ENCODE measurements around the gene FAM3B. TPM values are rescaled to one million over a fixed set of nuclear protein-coding genes. Genes with fewer than 3 reads are reported as not detected.

Gene FAM3B
- total RNA-seq, 1 experiment from 2014 or later, result not detected

DNA sequence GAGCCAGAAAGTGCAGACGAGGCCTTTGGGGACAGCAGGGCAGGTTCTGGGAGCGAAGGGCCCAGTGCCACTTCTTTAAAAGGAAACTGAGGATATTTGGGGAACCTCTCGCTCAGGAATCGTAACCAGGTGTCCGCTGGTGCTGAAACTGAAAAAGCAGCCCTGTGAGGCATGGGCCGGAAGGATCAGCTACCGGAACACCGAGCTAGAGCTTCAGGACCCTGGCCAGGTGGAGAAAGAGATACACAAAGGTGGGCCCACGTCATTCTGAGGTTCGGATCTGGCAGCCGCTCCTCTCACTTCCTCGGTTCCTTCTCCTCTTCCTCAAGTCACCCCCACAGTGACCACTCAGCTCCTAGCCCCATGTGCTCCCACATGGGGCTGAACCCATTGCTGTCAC is 63.3 kb downstream of the FAM3B start:
- POLR2A ChIA-PET, result no interaction called here
- DNase-seq (ENCODE audit: low read depth, low spot score) (no peak), ATAC-seq (no peak)
- in situ Hi-C loops (cut with HindIII; ENCODE audit: low pct_unique_long_range_greater_than_20kb, low sequenced_read_pairs) (no loop called here), intact Hi-C loops (cut with micrococcal nuclease; ENCODE audit: unreplicated experiment) (no loop called here)
- Histone ChIP-seq H3K4me3 (ENCODE audit: low read depth in 2 of 2, low read length in 2 of 2) (no peak overlapping the region), H3K36me3 (ENCODE audit: control insufficient read depth, insufficient read depth, low read length) (no peaks in the 10 kb centered on the region), H3K9me3 (ENCODE audit: control insufficient read depth, insufficient read depth, low read depth, low read length) (no peaks in the 10 kb centered on the region), H3K27ac (ENCODE audit: low read length) (no peak overlapping the region), H3K4me1 (ENCODE audit: control insufficient read depth, insufficient read depth, low read length) (no peaks in the 10 kb centered on the region), H3K27me3 (ENCODE audit: control insufficient read depth, insufficient read depth, low read length) (no peaks in the 10 kb centered on the region)
- BruUV-seq (replicated peaks), result no TSS peak
- CTCF ChIA-PET, result no interaction called here
- TF ChIP-seq TCF7L2 (IDR thresholded peaks at IDR 0.05; ENCODE audit: low read depth, low read length) (no peak), SIN3A (IDR thresholded peaks at IDR 0.05; ENCODE audit: borderline replicate concordance, insufficient read depth, low read depth, low read length) (no peak), REST (IDR thresholded peaks at IDR 0.05; ENCODE audit: insufficient read depth in 1 of 2, low read depth in 2 of 2, low read length in 1 of 2) (no peak), POLR2AphosphoS5 (IDR thresholded peaks at IDR 0.05; ENCODE audit: low read depth, low read length) (no peak)
- TF ChIP-seq, protein P1, sequence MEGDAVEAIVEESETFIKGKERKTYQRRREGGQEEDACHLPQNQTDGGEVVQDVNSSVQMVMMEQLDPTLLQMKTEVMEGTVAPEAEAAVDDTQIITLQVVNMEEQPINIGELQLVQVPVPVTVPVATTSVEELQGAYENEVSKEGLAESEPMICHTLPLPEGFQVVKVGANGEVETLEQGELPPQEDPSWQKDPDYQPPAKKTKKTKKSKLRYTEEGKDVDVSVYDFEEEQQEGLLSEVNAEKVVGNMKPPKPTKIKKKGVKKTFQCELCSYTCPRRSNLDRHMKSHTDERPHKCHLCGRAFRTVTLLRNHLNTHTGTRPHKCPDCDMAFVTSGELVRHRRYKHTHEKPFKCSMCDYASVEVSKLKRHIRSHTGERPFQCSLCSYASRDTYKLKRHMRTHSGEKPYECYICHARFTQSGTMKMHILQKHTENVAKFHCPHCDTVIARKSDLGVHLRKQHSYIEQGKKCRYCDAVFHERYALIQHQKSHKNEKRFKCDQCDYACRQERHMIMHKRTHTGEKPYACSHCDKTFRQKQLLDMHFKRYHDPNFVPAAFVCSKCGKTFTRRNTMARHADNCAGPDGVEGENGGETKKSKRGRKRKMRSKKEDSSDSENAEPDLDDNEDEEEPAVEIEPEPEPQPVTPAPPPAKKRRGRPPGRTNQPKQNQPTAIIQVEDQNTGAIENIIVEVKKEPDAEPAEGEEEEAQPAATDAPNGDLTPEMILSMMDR (IDR thresholded peaks at IDR 0.05), result no peak

- Histone ChIP-seq H3K4me3 (ENCODE audit: low read depth in 2 of 2, low read length in 2 of 2) (no peak overlapping the region), H3K36me3 (ENCODE audit: control insufficient read depth, insufficient read depth, low read length) (no peaks in the 10 kb centered on the region), H3K4me1 (ENCODE audit: control insufficient read depth, insufficient read depth, low read length) (no peaks in the 10 kb centered on the region), H3K9me3 (ENCODE audit: control insufficient read depth, insufficient read depth, low read depth, low read length) (no peaks in the 10 kb centered on the region), H3K27me3 (ENCODE audit: control insufficient read depth, insufficient read depth, low read length) (no peaks in the 10 kb centered on the region), H3K27ac (ENCODE audit: low read length) (no peak overlapping the region)
- in situ Hi-C loops (cut with HindIII; ENCODE audit: low pct_unique_long_range_greater_than_20kb, low sequenced_read_pairs), result no loop called here
- POLR2A ChIA-PET, result no interaction called here
- CTCF ChIA-PET, result interaction anchor here (0.8 kb wide), 1 partner anchor 98 kb away, joined by 10 read pairs; no protein-coding TSS in a partner anchor
- DNase-seq (ENCODE audit: low read depth, low spot score) (no peak), ATAC-seq (no peak)
- no TSS peak for BruUV-seq (replicated peaks)
- TF ChIP-seq POLR2AphosphoS5 (IDR thresholded peaks at IDR 0.05; ENCODE audit: low read depth, low read length) (no peak), TCF7L2 (IDR thresholded peaks at IDR 0.05; ENCODE audit: low read depth, low read length) (no peak), REST (IDR thresholded peaks at IDR 0.05; ENCODE audit: insufficient read depth in 1 of 2, low read depth in 2 of 2, low read length in 1 of 2) (no peak), SIN3A (IDR thresholded peaks at IDR 0.05; ENCODE audit: borderline replicate concordance, insufficient read depth, low read depth, low read length) (no peak)
- TF ChIP-seq, protein P1 (IDR thresholded peaks at IDR 0.05), result no peak
- intact Hi-C loops (cut with micrococcal nuclease; ENCODE audit: unreplicated experiment), result no loop called here
These were observed 65.1 kb downstream of the FAM3B start for GRCh38 chr21:41381731-41382130.
